ENCODE measurements around the gene PSME3.
"Not testable (repeated sequence)": the region's sequence is repeated elsewhere in the genome, so short reads cannot be mapped to it uniquely, and the experiment has no call there.

PSME3 gene

DNA sequence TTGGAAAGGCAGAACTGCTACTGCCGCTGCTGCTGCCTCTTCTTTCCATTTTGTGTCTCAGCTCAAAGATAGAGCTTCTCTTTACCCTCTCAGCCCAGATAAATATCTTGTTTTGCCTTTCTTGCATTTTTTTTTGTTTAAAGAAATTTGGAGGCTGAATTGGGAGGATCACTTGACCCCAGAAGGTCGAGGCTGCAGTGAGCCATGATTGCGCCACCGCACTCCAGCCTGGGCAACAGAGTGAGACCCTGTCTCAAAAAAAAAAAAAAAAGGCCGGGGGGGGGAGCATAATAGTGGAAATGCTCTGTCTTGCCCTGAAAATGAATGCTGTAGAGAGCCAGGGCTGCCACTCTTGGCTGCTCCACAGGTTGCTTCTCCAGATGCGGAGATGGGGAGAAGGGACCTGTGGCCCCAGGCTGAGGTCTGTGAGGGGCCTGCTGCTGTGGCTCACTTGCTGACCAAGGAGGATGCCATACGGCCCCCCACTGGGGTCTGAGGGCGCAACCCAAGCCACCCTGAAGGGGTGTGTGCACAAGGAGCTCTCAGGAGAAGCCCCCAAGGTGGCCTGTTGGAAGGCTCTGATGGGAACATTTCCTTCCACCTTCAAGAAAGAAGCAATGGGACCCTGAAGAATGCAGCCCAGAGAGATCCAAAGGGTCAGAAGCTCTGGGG lies 45.9 kb downstream of the PSME3 start:
- ATAC-seq (ENCODE audit: insufficient read depth, low read depth) (no peak), DNase-seq (no peak)
- H3K27ac ChIP-seq (ENCODE audit: low read length): no peak overlapping the region
- no peaks in the 10 kb centered on the region for H4K20me1 ChIP-seq (ENCODE audit: insufficient read depth, low read length)
- H3K4me3 ChIP-seq (ENCODE audit: low read depth in 1 of 2, low read length in 2 of 2): no peak overlapping the region
- no peak overlapping the region for H3K9ac ChIP-seq (ENCODE audit: low read depth, low read length)
- no peak overlapping the region for H3K4me2 ChIP-seq (ENCODE audit: insufficient read depth, low read length)
- TF ChIP-seq, protein P1, sequence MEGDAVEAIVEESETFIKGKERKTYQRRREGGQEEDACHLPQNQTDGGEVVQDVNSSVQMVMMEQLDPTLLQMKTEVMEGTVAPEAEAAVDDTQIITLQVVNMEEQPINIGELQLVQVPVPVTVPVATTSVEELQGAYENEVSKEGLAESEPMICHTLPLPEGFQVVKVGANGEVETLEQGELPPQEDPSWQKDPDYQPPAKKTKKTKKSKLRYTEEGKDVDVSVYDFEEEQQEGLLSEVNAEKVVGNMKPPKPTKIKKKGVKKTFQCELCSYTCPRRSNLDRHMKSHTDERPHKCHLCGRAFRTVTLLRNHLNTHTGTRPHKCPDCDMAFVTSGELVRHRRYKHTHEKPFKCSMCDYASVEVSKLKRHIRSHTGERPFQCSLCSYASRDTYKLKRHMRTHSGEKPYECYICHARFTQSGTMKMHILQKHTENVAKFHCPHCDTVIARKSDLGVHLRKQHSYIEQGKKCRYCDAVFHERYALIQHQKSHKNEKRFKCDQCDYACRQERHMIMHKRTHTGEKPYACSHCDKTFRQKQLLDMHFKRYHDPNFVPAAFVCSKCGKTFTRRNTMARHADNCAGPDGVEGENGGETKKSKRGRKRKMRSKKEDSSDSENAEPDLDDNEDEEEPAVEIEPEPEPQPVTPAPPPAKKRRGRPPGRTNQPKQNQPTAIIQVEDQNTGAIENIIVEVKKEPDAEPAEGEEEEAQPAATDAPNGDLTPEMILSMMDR (IDR thresholded peaks at IDR 0.05; ENCODE audit: borderline replicate concordance, extremely low read depth, low read length, poor library complexity, severe bottlenecking): no peak
- no peak for TF ChIP-seq EZH2 (IDR thresholded peaks at IDR 0.05; ENCODE audit: borderline replicate concordance, low read depth, low read length, severe bottlenecking)
- peaks cover 19% of the 10 kb centered on the region for H3K27me3 ChIP-seq (ENCODE audit: insufficient read depth, low read length, poor library complexity)
- H3K36me3 ChIP-seq (ENCODE audit: insufficient read depth, low read length): no peaks in the 10 kb centered on the region
- H3K9me3 ChIP-seq (ENCODE audit: insufficient read depth, low read length, severe bottlenecking): no peaks in the 10 kb centered on the region
- no peak overlapping the region for H2AFZ ChIP-seq (ENCODE audit: low read depth, low read length)
- H3K79me2 ChIP-seq (ENCODE audit: insufficient read depth, low read length): no peaks in the 10 kb centered on the region
- H3K4me1 ChIP-seq (ENCODE audit: insufficient read depth, low read length): no peaks in the 10 kb centered on the region

DNA sequence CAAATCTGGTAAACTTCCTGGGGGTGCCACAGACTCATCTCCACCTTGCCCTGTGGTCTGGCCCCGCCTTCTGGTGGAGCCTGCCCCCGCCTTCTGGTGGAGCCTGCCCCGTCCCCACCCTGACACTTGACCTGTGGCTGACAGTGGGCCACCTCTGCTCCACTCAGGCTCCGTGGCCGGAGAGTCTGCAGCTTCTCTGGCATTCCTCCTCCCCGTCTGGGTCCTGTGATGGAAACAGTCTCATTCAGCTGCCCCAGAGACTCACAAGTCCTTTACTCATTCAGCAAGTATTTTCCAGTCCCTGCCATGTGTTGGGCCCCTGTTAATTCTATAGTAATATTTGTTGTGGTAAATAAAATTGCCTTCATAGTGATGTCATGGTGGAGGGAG lies 46.4 kb downstream of the PSME3 start:
- no peaks in the 10 kb centered on the region for H3K79me2 ChIP-seq (ENCODE audit: insufficient read depth, low read length)
- peaks cover 19% of the 10 kb centered on the region for H3K27me3 ChIP-seq (ENCODE audit: insufficient read depth, low read length, poor library complexity)
- no peaks in the 10 kb centered on the region for H4K20me1 ChIP-seq (ENCODE audit: insufficient read depth, low read length)
- no peak overlapping the region for H2AFZ ChIP-seq (ENCODE audit: low read depth, low read length)
- H3K4me1 ChIP-seq (ENCODE audit: insufficient read depth, low read length): no peaks in the 10 kb centered on the region
- H3K4me3 ChIP-seq (ENCODE audit: low read depth in 1 of 2, low read length in 2 of 2): no peak overlapping the region
- no peak for ATAC-seq (ENCODE audit: insufficient read depth, low read depth)
- H3K4me2 ChIP-seq (ENCODE audit: insufficient read depth, low read length): no peak overlapping the region
- no peak for TF ChIP-seq EZH2 (IDR thresholded peaks at IDR 0.05; ENCODE audit: borderline replicate concordance, low read depth, low read length, severe bottlenecking)
- TF ChIP-seq, protein P1 (IDR thresholded peaks at IDR 0.05; ENCODE audit: borderline replicate concordance, extremely low read depth, low read length, poor library complexity, severe bottlenecking): no peak
- no peaks in the 10 kb centered on the region for H3K36me3 ChIP-seq (ENCODE audit: insufficient read depth, low read length)
- H3K9ac ChIP-seq (ENCODE audit: low read depth, low read length): no peak overlapping the region
- no peak overlapping the region for H3K27ac ChIP-seq (ENCODE audit: low read length)
- no peaks in the 10 kb centered on the region for H3K9me3 ChIP-seq (ENCODE audit: insufficient read depth, low read length, severe bottlenecking)
- no peak for DNase-seq

DNA sequence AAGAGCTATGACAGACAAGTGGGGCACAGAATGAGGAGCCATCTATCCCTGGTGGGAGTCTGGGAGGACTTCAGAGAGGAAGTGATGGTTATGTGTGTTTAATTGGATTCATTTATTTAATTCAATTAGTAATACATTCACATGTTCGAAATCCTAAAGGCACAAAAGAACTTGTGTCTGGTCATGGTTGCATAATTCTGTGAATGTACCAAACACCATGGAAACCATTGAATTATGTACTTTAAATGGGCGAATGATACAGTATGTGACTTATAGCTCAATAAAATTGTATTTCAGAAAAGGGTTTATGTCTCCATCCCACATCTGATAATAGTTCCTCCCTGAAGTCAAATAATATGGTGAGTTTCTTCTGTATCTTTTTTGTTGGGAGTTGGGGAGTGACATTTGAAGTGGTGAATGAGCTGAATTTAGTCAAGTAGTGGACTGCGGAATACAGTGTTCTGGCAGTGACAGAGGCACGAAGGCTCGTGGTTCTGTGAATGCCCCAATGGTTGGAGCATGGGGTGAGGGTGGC lies 47.6 kb downstream of the PSME3 start:
- Histone ChIP-seq H3K27me3 (ENCODE audit: insufficient read depth, low read length, poor library complexity) (peaks cover 23% of the 10 kb centered on the region), H3K4me2 (ENCODE audit: insufficient read depth, low read length) (no peak overlapping the region), H4K20me1 (ENCODE audit: insufficient read depth, low read length) (no peaks in the 10 kb centered on the region), H3K4me3 (ENCODE audit: low read depth in 1 of 2, low read length in 2 of 2) (no peak overlapping the region), H2AFZ (ENCODE audit: low read depth, low read length) (no peak overlapping the region), H3K27ac (ENCODE audit: low read length) (no peak overlapping the region), H3K36me3 (ENCODE audit: insufficient read depth, low read length) (no peaks in the 10 kb centered on the region), H3K79me2 (ENCODE audit: insufficient read depth, low read length) (no peaks in the 10 kb centered on the region), H3K9ac (ENCODE audit: low read depth, low read length) (no peak overlapping the region), H3K9me3 (ENCODE audit: insufficient read depth, low read length, severe bottlenecking) (no peaks in the 10 kb centered on the region), H3K4me1 (ENCODE audit: insufficient read depth, low read length) (no peaks in the 10 kb centered on the region)
- no peak for TF ChIP-seq EZH2 (IDR thresholded peaks at IDR 0.05; ENCODE audit: borderline replicate concordance, low read depth, low read length, severe bottlenecking)
- TF ChIP-seq, protein P1 (IDR thresholded peaks at IDR 0.05; ENCODE audit: borderline replicate concordance, extremely low read depth, low read length, poor library complexity, severe bottlenecking): no peak
- no peak for DNase-seq
- ATAC-seq (ENCODE audit: insufficient read depth, low read depth): no peak

DNA sequence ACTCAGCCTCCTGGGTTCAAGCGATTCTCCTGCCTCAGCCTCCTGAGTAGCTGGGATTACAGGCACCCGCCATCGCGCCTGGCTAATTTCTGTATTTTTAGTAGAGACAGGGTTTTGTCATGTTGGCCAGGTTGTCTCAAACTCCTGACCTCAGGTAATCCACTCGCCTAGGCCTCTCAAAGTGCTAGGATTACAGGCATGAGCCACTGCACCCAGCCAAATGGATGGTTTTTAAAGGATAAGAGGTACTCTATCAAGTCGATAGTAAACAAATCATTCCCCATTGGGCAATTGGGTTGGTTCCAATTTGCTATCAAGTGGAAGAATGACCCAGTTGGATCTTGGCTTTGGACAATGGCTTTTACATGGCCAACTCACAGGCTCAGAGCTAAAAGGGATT lies 48.5 kb downstream of the PSME3 start:
- H3K4me2 ChIP-seq (ENCODE audit: insufficient read depth, low read length); H3K79me2 ChIP-seq (ENCODE audit: insufficient read depth, low read length); H4K20me1 ChIP-seq (ENCODE audit: insufficient read depth, low read length); H2AFZ ChIP-seq (ENCODE audit: low read depth, low read length); H3K9ac ChIP-seq (ENCODE audit: low read depth, low read length); H3K27ac ChIP-seq (ENCODE audit: low read length); H3K9me3 ChIP-seq (ENCODE audit: insufficient read depth, low read length, severe bottlenecking); H3K36me3 ChIP-seq (ENCODE audit: insufficient read depth, low read length); DNase-seq; H3K4me1 ChIP-seq (ENCODE audit: insufficient read depth, low read length); ATAC-seq (ENCODE audit: insufficient read depth, low read depth); H3K4me3 ChIP-seq (ENCODE audit: low read depth in 1 of 2, low read length in 2 of 2): not testable (repeated sequence)
- peaks cover 23% of the 10 kb centered on the region for H3K27me3 ChIP-seq (ENCODE audit: insufficient read depth, low read length, poor library complexity)

All from DND-41 (cell line).